Trophoblast cell (in vitro differentiated cells and primary cell): Measurements from ENCODE around the gene LIPC.

ENCODE experiments used
- DNase-seq, 2 donors: peaks; one replicate each; pipeline ENCODE4 v3.0.0-alpha.2; 2016
- H2AFZ ChIP-seq: 2 replicates; pipeline ENCODE4 v1.6.1; 2013; ENCODE audit warnings: low read length, moderate library complexity, mild to moderate bottlenecking; ENCODE audit not compliant: insufficient read depth, poor library complexity
- H2AK5ac ChIP-seq: 2 replicates; pipeline ENCODE4 v1.6.1; 2013; ENCODE audit warnings: mild to moderate bottlenecking, low read length
- H2BK120ac ChIP-seq: 2 replicates; pipeline ENCODE4 v1.6.1; 2013; ENCODE audit warnings: low read length, mild to moderate bottlenecking, moderate library complexity; ENCODE audit not compliant: insufficient read depth, poor library complexity
- H2BK12ac ChIP-seq: 2 replicates; pipeline ENCODE4 v1.6.1; 2013; ENCODE audit warnings: mild to moderate bottlenecking, low read length, moderate library complexity
- H2BK5ac ChIP-seq: 2 replicates; pipeline ENCODE4 v1.6.1; 2013; ENCODE audit warnings: low read length, low read depth, moderate library complexity, mild to moderate bottlenecking; ENCODE audit not compliant: poor library complexity
- H3K14ac ChIP-seq: 2 replicates; pipeline ENCODE4 v1.6.1; 2013; ENCODE audit warnings: mild to moderate bottlenecking, low read length
- H3K18ac ChIP-seq: 2 replicates; pipeline ENCODE4 v1.6.1; 2013; ENCODE audit warnings: mild to moderate bottlenecking, low read length
- H3K23ac ChIP-seq: 2 replicates; pipeline ENCODE4 v1.6.1; 2013; ENCODE audit warnings: low read length
- H3K27ac ChIP-seq: 2 replicates; pipeline ENCODE4 v1.5.1; 2013; ENCODE audit warnings: low read depth, mild to moderate bottlenecking, inconsistent platforms, low read length, moderate library complexity
- H3K27me3 ChIP-seq: 2 replicates; pipeline ENCODE4 v1.6.1; 2013; ENCODE audit warnings: inconsistent platforms, mild to moderate bottlenecking, low read length, moderate library complexity; ENCODE audit not compliant: insufficient read depth
- H3K36me3 ChIP-seq, 2 experiments: 1 replicate in 1 of 2; 2 replicates in 1 of 2; pipeline ENCODE4 v1.6.1; 2013; ENCODE audit warnings: low read length in 2 of 2, mild to moderate bottlenecking in 2 of 2, moderate library complexity in 1 of 2; ENCODE audit not compliant: insufficient read depth in 2 of 2, control insufficient read depth in 1 of 2
- H3K4ac ChIP-seq: 2 replicates; pipeline ENCODE4 v1.6.1; 2013; ENCODE audit warnings: low read depth, mild to moderate bottlenecking, low read length, moderate library complexity
- H3K4me1 ChIP-seq, 2 experiments: 1 replicate in 1 of 2; 2 replicates in 1 of 2; pipeline ENCODE4 v1.6.1; 2013; ENCODE audit warnings: low read length in 2 of 2, mild to moderate bottlenecking in 2 of 2, moderate library complexity in 1 of 2; ENCODE audit not compliant: insufficient read depth in 2 of 2, control insufficient read depth in 1 of 2
- H3K4me2 ChIP-seq: 2 replicates; pipeline ENCODE4 v1.6.1; 2013; ENCODE audit warnings: inconsistent platforms, mild to moderate bottlenecking, low read length, moderate library complexity
- H3K4me3 ChIP-seq: 2 replicates; pipeline ENCODE4 v1.5.1; 2013; ENCODE audit warnings: mild to moderate bottlenecking, low read depth, low read length, inconsistent platforms
- H3K79me1 ChIP-seq: one replicate; pipeline ENCODE4 v1.6.1; 2013; ENCODE audit warnings: low read length
- H3K79me2 ChIP-seq: 2 replicates; pipeline ENCODE4 v1.6.1; 2013; ENCODE audit warnings: low read length, mild to moderate bottlenecking; ENCODE audit not compliant: control insufficient read depth, insufficient read depth, poor library complexity
- H3K9ac ChIP-seq: 2 replicates; pipeline ENCODE4 v1.6.1; 2013; ENCODE audit warnings: mild to moderate bottlenecking, low read length
- H3K9me3 ChIP-seq: 2 replicates; pipeline ENCODE4 v1.6.1; 2013; ENCODE audit warnings: low read depth, mild to moderate bottlenecking, control low read depth, inconsistent platforms, low read length; ENCODE audit not compliant: insufficient read depth
- H4K12ac ChIP-seq: 2 replicates; pipeline ENCODE4 v1.6.1; 2013; ENCODE audit warnings: low read depth, mild to moderate bottlenecking, low read length, moderate library complexity
- H4K8ac ChIP-seq: 2 replicates; pipeline ENCODE4 v1.6.1; 2013; ENCODE audit warnings: low read depth, mild to moderate bottlenecking, low read length, moderate library complexity
- H4K91ac ChIP-seq: one replicate; pipeline ENCODE4 v1.6.1; 2013; ENCODE audit warnings: low read depth, mild to moderate bottlenecking, low read length, moderate library complexity
- WGBS: extraction: QIAGEN DNeasy Blood & Tissue Kit; methylation state at CpG from one replicate; pipeline ENCODE4 v1.1.7; 2013; ENCODE audit warnings: missing lambda C conversion rate; ENCODE audit not compliant: insufficient read length, insufficient coverage; ENCODE audit errors: extremely low coverage; 5-methylcytosine and 5-hydroxymethylcytosine counted together

Gene LIPC

DNA sequence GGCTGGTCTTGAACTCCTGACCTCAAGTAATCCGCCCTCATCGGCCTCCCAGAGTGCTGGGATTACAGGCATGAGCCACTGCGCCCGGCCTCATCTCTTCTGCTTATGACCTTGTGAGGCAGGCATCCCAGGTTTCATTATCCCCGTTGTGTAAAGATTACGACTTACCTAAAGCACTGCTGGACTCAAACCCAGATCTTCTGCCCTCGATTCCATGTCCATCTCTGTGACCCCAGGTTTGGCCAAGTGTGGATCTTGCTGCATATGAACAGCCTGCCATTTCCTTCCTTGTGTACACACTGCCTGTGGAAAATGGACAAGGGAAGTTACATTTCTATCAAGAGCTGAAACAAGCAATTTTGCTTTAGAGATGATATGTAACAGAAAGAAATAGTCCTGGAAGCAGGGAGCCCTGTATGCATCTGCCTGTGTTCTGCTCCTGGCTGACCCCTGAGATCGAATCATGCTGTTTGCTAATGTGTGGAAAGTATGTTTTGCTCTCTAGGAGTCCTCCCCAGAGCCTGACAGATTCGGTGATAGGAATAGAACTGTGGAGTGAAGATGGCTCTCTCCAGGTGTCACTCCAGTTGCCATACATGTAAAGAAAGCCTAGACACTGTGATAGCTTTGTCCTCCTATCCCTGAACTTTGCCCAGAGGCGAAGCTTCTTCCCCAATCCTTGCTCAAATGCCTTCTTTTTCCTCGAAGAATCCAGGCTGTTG is 11.8 kb upstream of the LIPC start:
- no peaks in the 10 kb centered on the region for H3K36me3 ChIP-seq
- no peak overlapping the region for H3K9ac ChIP-seq
- DNase-seq = no peak
- H2BK5ac ChIP-seq = no peak overlapping the region
- no peaks in the 10 kb centered on the region for H3K9me3 ChIP-seq
- no peak overlapping the region for H2BK12ac ChIP-seq
- no peak overlapping the region for H3K14ac ChIP-seq
- H3K27me3 ChIP-seq = no peaks in the 10 kb centered on the region
- H3K27ac ChIP-seq = no peak overlapping the region
- no peak overlapping the region for H3K4me3 ChIP-seq
- no CpG with 5 or more reads among the region's 11 CpGs for WGBS
- no peak overlapping the region for H4K12ac ChIP-seq
- H2BK120ac ChIP-seq = no peak overlapping the region
- H3K4ac ChIP-seq = no peak overlapping the region
- H4K91ac ChIP-seq = no peak overlapping the region
- H3K18ac ChIP-seq = no peak overlapping the region
- H4K8ac ChIP-seq = no peak overlapping the region
- no peak overlapping the region for H2AFZ ChIP-seq
- H2AK5ac ChIP-seq = no peak overlapping the region
- H3K4me2 ChIP-seq = no peak overlapping the region
- no peaks in the 10 kb centered on the region for H3K79me2 ChIP-seq
- no peak overlapping the region for H3K23ac ChIP-seq
- no peaks in the 10 kb centered on the region for H3K79me1 ChIP-seq
- H3K4me1 ChIP-seq = no peaks in the 10 kb centered on the region

DNA sequence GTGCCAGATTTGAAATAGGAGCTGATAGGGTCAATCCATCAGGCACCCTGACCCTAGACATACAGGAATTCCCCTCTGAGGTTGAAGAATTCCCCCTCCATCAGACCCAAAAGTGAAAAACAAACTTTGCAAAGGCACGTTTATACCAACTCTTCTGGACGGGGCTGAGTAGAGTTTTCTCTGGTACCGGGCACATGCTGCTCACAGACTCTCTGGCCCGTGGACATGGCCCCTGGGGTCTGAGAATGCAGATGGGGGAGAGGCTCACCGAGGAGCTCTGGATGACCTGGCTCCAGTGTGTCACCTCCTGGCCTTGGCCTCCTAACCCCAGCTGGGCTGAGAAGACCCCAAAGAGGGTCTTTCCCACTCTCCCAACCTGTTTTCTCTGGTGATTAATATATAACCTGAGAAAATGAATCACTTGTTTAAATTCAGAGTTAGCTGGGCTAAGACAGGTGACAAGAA is 11.2 kb upstream of the LIPC start:
- H2BK120ac ChIP-seq = no peak overlapping the region
- no peak overlapping the region for H4K91ac ChIP-seq
- no peaks in the 10 kb centered on the region for H3K9me3 ChIP-seq
- no peak overlapping the region for H3K4me3 ChIP-seq
- peak overlapping the region; percentile 28 for H2BK12ac ChIP-seq
- H3K14ac ChIP-seq = no peak overlapping the region
- H3K79me1 ChIP-seq = no peaks in the 10 kb centered on the region
- no peak overlapping the region for H3K23ac ChIP-seq
- H4K12ac ChIP-seq = no peak overlapping the region
- H3K18ac ChIP-seq = no peak overlapping the region
- H2AK5ac ChIP-seq = no peak overlapping the region
- no peak overlapping the region for H3K27ac ChIP-seq
- H2AFZ ChIP-seq = no peak overlapping the region
- no peaks in the 10 kb centered on the region for H3K36me3 ChIP-seq
- no peaks in the 10 kb centered on the region for H3K27me3 ChIP-seq
- H2BK5ac ChIP-seq = no peak overlapping the region
- no peak overlapping the region for H4K8ac ChIP-seq
- no peak for DNase-seq
- H3K4me1 ChIP-seq = no peaks in the 10 kb centered on the region
- WGBS = no CpG with 5 or more reads among the region's 5 CpGs
- no peak overlapping the region for H3K4ac ChIP-seq
- no peak overlapping the region for H3K9ac ChIP-seq
- no peak overlapping the region for H3K4me2 ChIP-seq
- no peaks in the 10 kb centered on the region for H3K79me2 ChIP-seq

GRCh38 chr15:58423205-58423604 is 8.6 kb upstream of the LIPC start:
- H3K4me3 ChIP-seq = no peak overlapping the region
- no peak overlapping the region for H3K4ac ChIP-seq
- H2BK5ac ChIP-seq = no peak overlapping the region
- no peak overlapping the region for H4K91ac ChIP-seq
- H2AK5ac ChIP-seq = no peak overlapping the region
- H3K9me3 ChIP-seq = no peaks in the 10 kb centered on the region
- H4K8ac ChIP-seq = no peak overlapping the region
- H2AFZ ChIP-seq = no peak overlapping the region
- no peak overlapping the region for H2BK12ac ChIP-seq
- no peak overlapping the region for H2BK120ac ChIP-seq
- no peaks in the 10 kb centered on the region for H3K27me3 ChIP-seq
- no peak overlapping the region for H3K9ac ChIP-seq
- H3K4me1 ChIP-seq = no peaks in the 10 kb centered on the region
- H3K18ac ChIP-seq = no peak overlapping the region
- no peaks in the 10 kb centered on the region for H3K36me3 ChIP-seq
- H3K27ac ChIP-seq = no peak overlapping the region
- H4K12ac ChIP-seq = no peak overlapping the region
- H3K79me2 ChIP-seq = no peaks in the 10 kb centered on the region
- H3K4me2 ChIP-seq = no peak overlapping the region
- H3K79me1 ChIP-seq = no peaks in the 10 kb centered on the region
- no peak overlapping the region for H3K23ac ChIP-seq
- no peak for DNase-seq
- no CpG with 5 or more reads among the region's 6 CpGs for WGBS
- H3K14ac ChIP-seq = no peak overlapping the region

DNA sequence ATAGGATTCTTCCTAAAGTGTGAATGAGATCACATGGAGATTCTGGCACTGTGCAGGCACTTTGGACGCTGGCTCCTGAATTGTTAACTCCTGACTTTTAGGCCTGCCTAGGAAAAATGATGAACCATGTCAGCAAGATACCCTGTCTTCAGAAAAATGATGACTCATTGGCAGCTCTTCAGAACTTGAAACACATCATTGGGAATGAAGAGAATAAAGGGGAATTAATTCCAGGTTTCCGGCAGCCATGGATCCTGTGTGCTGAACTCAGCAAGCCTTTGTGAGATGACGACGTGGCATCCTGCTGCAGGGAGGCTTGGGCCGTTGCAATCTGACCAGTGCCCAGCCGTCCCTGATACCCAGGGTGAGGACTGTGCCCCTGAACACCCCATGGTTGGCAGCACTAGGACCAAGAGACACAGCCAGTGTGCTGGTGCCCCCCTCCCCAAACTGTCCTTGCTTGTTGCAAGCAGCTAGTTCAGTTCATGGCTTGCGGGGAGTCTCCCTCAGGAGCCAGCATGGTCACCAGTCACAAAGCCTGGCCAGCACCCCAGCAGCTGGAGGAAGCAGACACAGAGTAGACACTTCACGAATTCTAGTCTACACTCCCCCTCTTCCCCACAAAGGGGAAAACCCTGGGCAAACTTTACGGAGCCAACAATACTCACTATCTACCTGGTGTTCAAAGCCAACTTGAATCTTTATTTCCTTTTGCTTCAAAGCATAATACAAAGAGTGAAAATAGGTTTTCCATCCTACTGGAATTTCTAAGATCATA is 7.8 kb upstream of the LIPC start:
- no CpG with 5 or more reads among the region's 9 CpGs for WGBS
- H3K9ac ChIP-seq = no peak overlapping the region
- DNase-seq = no peak

More for the DNA sequence above, 7.8 kb upstream of the LIPC start:
- Histone ChIP-seq H2BK5ac (no peak overlapping the region), H3K4ac (no peak overlapping the region), H3K27me3 (no peaks in the 10 kb centered on the region), H2BK12ac (no peak overlapping the region), H2AFZ (no peak overlapping the region), H4K8ac (no peak overlapping the region), H3K79me2 (no peaks in the 10 kb centered on the region), H3K9me3 (no peaks in the 10 kb centered on the region), H3K4me1 (no peaks in the 10 kb centered on the region), H3K36me3 (no peaks in the 10 kb centered on the region), H3K4me3 (no peak overlapping the region), H3K79me1 (no peaks in the 10 kb centered on the region), H3K23ac (no peak overlapping the region), H3K27ac (no peak overlapping the region), H2AK5ac (no peak overlapping the region), H2BK120ac (no peak overlapping the region), H3K18ac (no peak overlapping the region), H4K91ac (no peak overlapping the region), H4K12ac (no peak overlapping the region), H3K4me2 (no peak overlapping the region), H3K14ac (no peak overlapping the region)
